Myocyte (in vitro differentiated cells): ENCODE measurements around the gene PELI1. TPM values are rescaled to one million over a fixed set of nuclear protein-coding genes. Genes with fewer than 3 reads are reported as not detected.
A peak's percentile ranks its signal among the peaks of the same experiment; 100 is the strongest.

ENCODE experiments used
- DNase-seq: peaks from one replicate; pipeline ENCODE4 v3.0.0-alpha.2; 2012; ENCODE audit warnings: low read depth
- polyA plus RNA-seq: library from polyadenylated mRNA; unstranded; fragments of >200 nt; gene quantifications from one replicate; pipeline ENCODE4 v1.2.1, GENCODE V29; 2012; ENCODE audit warnings: missing spikeins
- total RNA-seq: library from RNA; depleted of rRNA; stranded (reverse); fragments of >200 nt; gene quantifications from 2 replicates; pipeline ENCODE4 v1.2.3, GENCODE V29; 2014

PELI1 gene, protein sequence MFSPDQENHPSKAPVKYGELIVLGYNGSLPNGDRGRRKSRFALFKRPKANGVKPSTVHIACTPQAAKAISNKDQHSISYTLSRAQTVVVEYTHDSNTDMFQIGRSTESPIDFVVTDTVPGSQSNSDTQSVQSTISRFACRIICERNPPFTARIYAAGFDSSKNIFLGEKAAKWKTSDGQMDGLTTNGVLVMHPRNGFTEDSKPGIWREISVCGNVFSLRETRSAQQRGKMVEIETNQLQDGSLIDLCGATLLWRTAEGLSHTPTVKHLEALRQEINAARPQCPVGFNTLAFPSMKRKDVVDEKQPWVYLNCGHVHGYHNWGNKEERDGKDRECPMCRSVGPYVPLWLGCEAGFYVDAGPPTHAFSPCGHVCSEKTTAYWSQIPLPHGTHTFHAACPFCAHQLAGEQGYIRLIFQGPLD
- 3.3 and 4.4 TPM in 2 replicates for total RNA-seq
- 1.6 TPM for polyA plus RNA-seq

DNA sequence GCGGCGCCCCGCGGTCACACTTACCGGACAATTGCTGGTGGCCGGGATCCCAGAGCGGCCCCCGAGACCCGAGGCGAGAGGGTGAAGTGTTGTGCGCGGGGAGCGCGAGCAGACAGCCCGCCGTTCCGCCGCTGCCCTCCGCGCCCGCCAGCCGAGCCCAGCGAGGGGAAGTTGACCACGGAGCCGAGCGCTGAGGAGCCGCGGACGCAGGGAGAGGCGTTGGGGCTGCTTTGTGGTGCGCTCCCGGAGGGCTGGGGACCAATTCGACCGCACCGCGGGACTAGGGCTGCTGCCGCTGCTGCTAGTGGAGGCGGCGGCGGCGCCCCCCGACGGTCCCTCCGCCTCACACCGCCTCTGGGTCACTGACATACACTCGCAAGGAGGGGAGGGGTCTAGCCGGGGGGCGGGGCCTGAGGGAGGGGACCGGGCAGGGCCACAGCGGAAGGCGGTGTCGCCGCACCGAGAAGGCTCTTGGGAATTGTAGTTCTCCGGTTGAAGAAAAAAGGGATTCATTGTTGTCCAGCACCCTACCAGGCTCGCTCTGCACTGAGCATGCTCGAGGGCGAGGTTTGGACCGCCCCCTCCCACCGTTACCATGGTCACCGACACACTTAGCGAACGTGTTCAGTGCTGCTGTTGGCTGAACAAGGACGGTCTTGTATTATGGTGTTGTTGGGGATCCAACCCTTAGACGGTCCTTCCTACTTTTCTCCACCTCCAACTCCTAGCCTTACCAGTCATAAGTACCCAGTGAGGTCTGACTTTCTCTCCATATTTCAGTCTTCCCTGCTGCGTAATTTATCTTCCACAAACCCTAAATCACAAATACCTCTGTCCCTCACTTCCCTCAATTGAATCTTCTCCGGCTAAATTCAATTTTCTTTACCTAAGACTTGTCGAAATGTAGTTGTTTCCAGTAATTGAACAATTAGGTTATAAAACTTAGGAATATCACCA is at the start of gene PELI1:
TSS of gene PELI1 (minus strand) at position 364 of the 957 bp plus-strand sequence. CDS start 36,110 bp downstream, outside the sequence.
- peak; percentile 95 for DNase-seq

DNA sequence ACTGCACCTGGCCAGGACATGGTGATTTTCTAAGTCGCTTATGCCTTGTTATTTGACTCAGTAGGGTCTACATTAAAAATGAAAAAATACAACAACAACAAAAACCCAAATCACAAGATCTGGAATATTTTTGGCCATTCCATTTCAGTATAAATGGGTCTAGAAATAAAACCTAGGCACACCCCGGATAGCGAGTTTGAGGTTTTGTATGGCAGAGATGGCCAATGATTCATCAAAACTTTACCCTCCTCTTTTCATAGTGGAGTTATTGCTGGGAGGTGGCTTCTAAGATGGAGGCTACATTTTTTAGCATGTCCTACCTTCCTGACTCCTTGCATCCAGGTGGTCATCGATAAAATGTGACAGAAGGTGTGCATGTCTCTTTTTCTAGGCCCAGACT is 49.3 kb upstream of the PELI1 start:
- DNase-seq, result no peak

DNA sequence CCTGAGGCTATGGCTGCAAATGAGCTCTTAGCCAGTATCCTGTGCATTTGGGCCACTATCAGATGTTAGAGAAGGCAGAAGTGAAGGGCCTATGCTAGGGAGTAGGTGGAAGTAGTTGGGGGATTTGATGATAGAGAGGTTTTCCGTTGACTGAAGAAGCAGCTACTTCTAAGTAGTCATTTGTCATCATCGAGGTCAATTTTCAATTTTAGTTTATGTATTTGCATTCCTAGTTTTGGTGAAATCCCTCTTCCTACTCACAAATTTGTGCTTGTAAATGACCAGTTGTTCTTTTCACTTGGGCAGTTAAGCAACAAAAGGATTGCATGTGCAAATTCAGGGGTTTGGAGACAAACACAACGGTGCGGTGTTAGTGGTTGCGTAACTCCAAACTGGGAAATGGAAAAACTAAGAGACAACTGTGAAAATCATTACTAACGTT is 48.5 kb upstream of the PELI1 start:
- no peak for DNase-seq

DNA sequence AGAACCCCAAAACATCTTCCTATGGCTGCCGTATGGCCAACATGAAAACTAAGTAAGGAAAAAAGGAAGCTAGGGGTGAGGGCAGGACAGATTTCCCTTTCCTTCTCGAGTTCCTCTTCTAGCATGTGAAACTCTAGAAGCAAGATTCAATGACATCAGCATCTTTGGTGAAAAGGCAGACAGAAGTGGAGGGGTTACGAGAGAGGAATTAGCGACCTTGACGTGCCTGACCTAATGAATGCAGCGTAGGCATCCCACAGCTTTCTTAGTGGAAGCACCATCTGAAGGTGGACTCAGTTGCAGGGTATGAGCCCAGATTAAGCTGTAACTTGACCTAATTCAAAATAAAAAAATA is 47.9 kb upstream of the PELI1 start:
- DNase-seq, result no peak

DNA sequence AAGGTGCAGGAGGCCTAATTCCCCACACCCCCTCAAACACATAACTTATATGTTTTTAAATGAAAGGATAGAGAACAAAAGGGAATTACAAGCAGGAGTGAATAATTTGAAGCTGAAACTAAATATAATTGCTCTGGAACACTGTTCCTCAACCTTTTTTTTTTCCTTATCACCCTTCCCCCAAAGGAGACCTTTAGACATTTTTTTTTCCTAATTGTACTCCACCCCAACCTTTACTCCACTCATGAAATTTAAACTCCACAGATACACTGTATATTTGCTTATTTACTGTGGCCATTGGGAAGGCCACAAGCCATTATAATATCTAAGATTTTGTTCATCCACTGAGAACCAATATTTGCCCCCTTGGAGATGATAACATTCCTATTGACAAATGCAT is 45.4 kb upstream of the PELI1 start:
- DNase-seq, result no peak

DNA sequence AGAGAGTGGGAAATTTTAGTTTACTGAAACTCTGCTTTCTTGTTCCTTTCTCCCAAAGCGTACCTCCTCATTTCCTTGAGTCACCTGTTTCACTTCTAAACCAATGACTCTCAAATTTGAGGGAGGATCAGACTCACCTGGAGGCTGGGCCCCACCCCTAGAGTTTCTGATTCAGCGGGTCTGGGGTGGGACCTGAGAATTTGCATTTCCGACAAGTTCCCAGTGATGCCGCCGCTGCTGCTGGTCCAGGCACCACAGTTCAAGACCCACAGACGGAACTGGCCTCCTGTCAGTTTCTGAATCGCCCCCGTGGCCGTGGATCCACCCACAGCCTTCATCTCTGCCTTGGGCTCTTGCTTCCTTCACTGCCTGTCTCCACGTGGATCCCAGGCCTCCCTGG is 44.9 kb upstream of the PELI1 start:
- DNase-seq, result no peak

DNA sequence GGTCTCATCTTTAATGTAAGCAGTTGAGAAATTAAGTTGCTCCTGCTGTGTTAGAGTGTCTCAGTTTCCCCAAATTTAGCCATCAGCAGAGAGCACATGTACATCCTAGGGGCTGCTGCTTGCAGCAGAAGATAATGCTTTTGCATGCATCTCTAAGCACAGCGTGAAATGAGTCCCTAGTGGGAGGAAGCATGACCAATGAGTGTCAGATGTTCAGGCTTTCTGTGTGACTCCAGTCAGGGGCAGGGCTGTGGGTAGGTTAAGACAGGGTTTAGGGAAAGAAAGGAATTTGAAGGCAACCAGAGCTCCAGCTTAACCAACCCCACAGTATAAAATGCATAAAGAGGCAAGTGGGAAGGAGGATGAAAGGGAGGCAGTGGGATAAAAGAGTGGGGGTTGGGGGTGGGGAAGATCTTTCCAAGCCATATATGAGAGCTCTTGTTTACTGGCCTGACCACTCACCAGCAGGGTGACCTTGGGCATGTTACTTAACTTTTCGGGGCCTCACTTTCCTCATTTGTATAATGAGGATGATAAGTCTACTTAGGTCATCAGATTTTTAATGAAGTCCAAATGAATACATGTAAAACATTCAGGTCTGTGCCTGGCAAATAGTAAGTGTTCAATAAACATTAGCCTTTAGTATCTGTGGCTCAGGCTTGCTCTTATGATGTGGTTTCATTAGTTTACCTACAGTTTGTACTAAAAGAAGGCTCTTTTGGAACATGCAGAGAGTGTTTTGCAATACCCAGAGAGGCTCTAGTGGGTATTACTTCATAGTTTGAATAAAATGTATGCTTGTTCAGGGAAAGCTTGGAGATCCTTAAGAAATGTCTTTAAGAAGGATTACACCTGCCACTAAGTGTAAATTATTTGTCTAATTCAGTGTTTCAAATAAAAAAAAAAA is 42.7 kb upstream of the PELI1 start:
- DNase-seq, result no peak

DNA sequence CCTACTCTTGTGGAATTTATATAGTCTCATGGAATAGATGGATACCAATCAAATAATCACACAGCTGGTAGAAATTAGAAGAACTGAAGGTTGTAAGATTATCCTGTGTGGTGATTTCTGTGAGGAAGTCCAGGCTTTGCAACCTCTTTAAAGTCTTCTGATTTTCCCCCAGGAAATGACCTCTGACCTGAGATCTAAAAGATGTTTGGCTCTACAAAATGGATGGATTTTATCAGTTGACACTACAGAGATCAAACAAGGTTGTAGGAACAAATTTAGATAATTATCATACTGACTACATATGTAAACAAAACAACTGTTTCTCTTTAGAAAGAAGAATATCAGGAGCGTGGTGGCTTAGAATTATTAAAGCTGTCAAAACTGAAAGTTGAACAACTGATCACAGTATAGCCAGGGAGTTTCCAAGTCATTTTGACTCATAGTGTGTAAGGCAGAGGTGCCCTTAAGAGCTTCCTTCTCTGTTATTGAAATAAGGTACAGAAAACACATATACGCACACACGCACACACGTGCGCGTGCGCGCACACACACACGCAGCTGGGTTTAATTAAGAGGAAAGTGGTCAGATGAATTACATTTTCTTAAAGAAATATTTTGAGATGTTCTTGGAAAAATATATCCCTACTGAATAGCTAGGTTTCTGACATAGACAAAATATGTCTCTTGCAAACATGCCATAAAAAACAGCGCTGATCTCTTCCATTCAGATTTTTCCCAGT is 35.5 kb upstream of the PELI1 start:
- no peak for DNase-seq

DNA sequence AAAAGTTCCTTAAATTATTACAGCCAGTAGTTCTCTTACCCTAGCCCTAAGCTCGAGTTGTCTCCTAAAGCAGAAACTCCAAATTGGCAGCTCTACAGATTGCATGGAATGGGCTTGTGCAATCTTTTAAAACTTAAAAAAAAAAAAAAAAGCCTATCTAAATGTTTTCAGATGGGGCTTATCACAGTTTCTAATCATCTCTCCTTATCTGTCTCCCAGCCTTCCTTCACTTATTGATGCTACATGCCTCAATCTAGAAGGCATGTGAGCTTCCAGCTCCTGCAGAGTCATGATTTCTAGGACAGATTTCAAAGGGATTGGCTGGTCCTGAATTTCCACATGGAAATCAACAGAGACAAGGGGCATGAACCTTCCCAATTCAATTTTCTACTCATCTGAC is 33.1 kb upstream of the PELI1 start:
- DNase-seq, result no peak

DNA sequence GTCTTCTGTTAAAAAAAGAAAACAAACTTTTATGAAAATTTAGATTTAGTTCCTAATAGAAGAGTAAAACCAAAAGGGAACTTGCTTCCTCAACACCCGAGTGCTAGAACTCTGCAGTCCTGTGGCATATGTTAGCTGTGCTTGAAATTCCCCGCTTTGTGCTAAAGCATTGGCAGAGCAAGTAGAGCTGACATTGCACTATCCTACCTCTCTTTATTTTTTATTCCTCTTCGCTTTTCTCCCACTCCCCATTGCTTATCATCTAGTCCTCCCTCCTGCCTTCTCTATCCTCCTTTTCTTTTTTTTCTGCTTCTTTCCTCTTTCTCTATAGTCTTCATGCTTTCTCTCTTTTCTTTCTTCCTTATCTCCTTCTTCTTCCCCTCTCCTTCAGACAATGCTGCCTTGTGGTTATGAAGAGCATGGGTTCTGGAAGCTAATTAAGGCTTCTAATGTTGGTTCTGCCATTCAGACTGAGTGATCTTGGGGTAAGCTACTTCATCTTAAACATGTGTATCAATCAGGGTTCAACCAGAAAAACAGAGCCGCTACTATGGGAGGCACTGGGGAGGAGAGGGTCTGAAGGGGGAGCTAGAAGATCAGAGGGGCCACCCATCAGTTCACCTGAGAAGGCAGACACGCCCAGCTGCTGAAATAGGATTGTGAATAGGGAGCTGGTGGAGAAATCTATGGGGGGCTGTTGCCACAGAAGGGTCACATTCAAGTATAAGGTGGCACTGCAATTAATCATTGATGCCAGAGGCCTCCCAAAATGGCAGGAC is 31.4 kb upstream of the PELI1 start:
- no peak for DNase-seq

DNA sequence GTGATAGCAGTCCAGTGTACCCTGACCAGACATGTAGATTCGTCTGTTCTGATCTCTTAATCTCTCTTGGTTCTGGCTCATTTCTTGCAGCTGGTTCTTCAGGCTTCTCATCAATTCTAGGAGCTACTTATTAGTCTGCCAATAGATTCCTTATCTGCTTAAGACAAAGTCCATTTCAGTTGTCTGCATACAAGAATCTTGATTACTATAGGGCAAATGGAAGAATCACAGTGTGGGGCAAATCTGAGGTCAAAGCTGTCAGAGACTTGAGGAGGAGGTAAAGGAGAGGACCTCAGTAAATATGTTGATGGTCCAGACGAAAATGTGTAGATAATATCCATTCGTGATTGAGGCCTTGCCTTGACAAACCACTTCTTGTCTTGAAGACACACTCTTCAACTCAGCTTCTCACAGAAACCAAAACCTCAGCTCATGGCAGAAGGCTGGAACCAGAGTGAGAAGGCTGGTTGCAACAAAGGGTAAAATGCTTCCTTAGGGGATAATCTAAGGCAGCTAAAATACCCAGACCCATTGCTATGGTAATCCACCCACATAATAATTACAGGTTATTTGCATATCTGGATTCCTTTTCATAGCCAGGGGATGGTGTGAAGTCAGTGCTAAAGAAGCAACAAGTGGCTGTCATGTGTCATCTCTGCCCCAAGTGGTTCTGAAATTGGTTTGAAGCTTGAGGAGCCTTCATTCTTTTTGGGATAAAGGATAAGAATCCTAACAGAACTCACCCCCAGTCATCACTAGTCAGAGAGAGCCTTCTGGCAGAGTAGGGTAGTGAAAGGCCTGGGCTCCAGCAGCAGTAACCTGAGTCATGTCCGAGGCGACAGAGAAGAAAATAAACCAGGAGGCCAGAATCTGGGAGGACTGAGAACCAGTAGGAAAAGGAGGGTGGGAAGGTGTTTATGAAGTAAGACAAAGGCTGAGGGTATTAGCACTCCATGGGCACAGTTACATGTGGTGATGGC is 29.2 kb upstream of the PELI1 start:
- no peak for DNase-seq

DNA sequence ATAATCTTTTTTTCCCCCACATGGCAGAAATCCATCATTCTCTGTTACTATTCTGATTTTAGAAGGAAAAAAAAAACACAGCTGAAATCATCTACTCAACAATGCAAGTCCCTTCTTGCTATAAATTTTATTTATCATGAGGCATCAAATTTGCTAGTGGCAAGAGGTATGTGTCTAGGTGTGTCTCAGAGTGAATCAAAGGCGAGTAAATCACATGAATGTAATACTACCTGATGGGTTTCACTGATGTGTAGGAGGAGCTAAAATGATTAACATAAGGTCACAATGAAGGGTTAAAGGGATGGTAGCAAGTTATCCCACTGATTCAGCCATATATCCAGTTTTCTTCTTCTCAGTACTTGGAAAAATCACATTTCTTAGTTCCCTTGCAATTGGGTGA is 24.5 kb upstream of the PELI1 start:
- DNase-seq, result no peak

DNA sequence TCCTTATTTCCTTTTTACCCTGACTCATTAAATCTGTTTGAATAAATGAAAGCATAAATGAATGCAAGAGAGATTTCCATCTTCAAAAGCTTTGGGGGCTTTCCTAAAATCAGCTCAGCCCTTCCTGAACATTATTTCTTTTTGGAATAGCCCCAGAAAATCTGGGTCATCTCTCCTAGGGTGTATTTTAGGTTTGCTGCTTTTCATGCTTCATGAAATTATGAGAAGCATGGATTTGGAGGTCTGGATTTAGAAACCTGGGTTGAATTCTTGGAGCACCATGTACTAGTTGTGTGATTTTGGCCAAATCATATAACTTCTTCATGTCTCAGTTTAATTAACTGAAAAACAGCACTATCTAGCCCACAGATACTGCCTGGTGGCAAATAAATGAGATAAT is 24.0 kb upstream of the PELI1 start:
- no peak for DNase-seq

DNA sequence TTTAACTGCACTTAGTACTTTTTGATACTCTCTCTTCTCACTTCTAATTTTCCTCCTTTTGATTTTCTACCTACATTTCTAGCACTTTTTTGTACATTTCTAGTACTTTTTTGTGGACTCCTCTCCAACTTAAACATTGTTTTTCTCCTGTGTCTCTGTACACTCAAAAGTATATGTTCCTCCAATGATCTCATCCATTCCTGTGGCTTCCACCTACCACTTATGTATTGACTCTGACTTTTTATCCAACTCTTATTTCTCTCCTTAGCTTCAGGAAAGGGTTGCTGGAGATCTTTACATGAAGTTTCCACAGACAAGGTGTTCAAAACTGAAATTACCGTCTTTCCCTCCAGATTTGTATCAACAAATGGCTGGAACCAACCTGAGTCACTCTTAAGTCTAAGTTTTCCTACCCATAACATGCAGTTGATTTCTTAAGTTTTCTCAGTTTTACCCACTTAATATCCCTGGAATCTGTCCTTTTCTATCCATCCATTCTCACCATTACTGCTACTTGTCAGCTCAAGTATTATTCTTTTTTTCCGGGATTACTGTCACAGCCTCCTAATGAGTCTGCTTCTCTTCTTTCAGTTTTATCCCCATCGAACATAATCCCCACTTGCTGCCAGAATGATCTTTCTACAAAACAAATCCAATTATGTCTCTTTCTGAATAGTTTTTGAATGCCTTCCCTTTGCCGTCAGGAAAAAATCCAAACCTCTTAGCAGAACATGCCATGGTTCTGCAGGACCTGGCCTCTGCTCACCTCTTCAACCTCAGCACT is 22.6 kb upstream of the PELI1 start:
- DNase-seq, result no peak

DNA sequence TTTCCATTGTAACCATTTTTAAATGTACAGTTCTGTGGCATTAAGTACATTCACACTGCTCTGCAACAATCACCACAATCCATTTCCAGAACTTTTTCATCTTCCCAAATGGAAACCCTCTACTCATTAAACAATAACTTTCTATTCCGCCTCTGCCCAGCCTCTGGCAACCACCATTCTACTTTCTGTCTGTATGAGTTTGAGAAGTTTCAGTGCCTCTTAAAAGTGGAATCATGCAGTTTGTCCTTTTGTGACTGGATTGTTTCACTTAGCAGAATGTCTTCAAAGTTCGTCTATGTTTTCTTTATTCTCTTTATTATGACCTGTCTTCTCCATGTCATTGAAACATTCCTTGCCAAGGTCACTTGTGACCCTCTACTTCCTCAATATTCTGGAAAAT is 22.0 kb upstream of the PELI1 start:
- no peak for DNase-seq

DNA sequence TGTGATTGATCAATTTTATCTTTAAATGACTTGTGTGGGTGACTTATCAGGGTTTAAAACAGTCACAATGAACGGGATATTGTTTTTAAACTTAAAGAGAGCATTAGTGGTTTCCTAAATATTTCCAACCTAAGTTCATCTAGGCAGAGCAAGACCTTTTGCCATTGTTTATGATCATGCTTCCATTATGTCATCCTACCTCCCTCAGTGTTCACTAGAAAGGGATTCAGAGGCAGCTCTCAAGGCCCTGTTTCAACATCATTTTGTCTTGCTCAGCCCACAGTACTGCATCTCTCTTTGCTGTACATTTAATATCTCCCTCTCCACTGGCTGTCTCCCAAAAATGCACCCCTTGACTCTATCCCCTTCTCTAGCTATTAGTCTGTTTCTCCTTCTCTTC is 21.5 kb upstream of the PELI1 start:
- no peak for DNase-seq

DNA sequence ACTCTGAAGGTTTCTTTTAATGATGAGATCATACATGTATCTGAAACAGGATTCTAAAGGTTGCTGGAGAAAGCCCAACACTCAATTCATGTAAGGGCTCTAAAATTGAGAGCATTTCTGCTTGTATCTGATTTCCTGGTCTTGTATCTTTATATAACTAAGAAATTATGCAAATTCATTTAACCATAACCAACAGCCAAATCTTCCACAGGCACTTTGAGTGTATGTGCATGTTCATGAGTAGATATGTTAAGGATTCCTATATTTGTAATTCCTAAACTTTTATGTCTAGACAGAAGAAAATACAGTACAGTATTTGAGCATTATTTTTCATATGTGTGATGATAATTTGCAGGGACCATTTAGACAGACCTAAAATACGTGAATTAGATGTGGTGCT is 20.4 kb upstream of the PELI1 start:
- no peak for DNase-seq

DNA sequence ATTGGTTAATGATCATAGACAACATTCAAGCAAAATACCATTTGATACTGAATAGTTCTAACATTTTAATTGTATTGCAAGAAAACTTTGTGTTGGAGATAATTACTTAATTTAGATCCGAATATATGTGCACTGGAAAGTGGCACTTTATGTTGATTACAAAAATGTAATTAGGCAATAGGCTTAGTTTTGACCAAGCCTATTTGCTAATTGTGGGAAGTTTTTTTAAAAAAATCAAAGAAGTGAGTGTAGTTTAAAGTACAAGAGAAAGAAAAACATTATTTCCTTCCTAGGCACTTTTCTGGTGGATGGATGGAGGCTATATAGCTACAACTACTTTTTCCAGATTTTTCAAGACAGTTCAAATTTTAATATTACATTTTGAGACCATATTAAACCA is 18.3 kb upstream of the PELI1 start:
- no peak for DNase-seq
